Measurements from ENCODE around the gene IL1RAPL2.
A peak's percentile ranks its signal among the peaks of the same experiment; 100 is the strongest.

Gene IL1RAPL2

DNA sequence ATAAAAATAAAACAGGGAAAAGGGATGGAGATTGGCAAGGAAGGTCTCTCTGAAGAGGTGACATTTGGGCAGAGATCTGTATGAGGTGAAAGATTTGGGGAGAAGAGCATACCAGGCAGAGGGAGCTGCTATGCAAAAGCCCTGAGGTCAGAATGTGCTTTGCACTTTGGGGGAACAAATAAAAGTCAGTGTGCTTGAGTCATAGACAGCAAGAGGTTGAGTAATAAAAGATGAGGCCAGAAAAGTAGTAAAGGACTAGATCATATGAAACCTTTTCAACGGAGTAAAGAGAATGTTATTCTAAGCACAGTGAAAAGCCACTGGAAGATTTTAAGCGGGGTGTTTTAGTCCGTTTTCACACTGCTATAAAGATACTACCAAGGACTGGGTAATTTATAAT lies 731.0 kb downstream of the IL1RAPL2 start:
- no peak overlapping the region for H3K4me3 ChIP-seq (ENCODE audit: low read depth, low read length)
- in situ Hi-C loops (cut with HindIII; ENCODE audit: low sequenced_read_pairs) = loop anchor here (5.0 kb wide), 1 partner anchor 40 kb away; no protein-coding TSS in a partner anchor
- no peak for DNase-seq (ENCODE audit: low read depth)
- TF ChIP-seq CTCF (IDR thresholded peaks at IDR 0.05; ENCODE audit: low read depth, low read length, missing control alignments) = no peak

GRCh38 chrX:105299286-105299685 lies 733.3 kb downstream of the IL1RAPL2 start:
- in situ Hi-C loops (cut with HindIII; ENCODE audit: low sequenced_read_pairs) = loop anchor here (5.0 kb wide), 1 partner anchor 42 kb away; no protein-coding TSS in a partner anchor
- H3K4me3 ChIP-seq (ENCODE audit: low read depth, low read length) = no peak overlapping the region
- no peak for TF ChIP-seq CTCF (IDR thresholded peaks at IDR 0.05; ENCODE audit: low read depth, low read length, missing control alignments)
- DNase-seq (ENCODE audit: low read depth) = no peak

DNA sequence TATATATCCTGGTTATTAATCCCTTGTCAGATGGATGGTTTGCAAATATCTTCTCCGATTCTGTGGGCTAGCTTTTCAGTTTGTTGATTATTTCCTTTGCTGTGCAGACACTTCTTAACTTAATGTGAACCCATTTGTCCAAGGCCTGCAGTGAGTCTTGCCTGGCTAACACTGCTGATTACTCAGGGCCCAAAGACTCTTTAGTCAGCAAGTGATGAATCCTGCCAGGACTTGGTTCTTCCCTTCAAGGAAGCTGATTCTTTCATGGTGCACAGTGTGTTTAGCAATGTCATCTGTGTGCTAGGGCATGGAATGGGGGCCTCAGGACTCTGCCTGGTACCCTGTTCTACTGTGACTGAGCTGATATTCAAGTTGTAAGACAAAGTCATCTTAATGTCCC lies 736.2 kb downstream of the IL1RAPL2 start:
- in situ Hi-C loops (cut with HindIII; ENCODE audit: low sequenced_read_pairs) = no loop called here
- no peak for TF ChIP-seq CTCF (IDR thresholded peaks at IDR 0.05; ENCODE audit: low read depth, low read length, missing control alignments)
- DNase-seq (ENCODE audit: low read depth) = no peak
- no peak overlapping the region for H3K4me3 ChIP-seq (ENCODE audit: low read depth, low read length)

DNA sequence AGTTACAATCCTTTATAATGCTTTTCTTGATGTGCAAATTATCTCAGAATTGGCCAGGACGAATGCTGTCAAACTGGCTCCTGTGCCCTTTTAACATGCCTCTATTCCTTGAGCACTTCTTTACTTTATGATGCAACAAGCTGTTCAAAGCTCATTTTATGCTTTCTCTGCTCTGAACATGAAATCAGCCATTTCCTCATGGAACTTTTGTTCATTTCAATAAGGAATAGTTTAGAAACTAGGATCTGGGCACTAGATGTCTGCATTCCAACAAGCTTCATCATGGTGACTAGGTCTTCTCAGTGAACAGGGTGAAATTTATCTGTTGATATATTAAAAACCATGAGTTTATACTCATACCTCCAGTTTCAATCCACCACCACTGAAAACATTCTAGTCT lies 741.8 kb downstream of the IL1RAPL2 start:
- in situ Hi-C loops (cut with HindIII; ENCODE audit: low sequenced_read_pairs) = no loop called here

DNA sequence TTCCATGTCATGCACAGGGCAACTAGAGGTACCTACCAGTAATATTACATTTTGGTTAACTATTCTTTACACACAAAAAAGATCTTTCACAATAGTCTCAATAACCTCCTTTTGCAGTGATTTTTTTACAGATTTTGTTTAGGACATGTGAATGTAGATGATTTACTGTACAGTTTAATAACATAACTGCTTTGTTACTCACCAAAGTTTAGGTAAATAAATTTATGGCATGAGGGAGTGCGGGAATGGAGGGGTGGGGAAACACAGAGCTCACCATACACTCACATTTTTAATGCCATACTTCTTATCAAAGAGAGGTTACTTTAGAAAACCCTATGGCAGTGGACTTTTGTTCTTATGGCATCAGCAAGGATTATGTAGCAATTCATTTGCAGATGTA lies 747.6 kb downstream of the IL1RAPL2 start:
- no peak overlapping the region for H3K4me3 ChIP-seq (ENCODE audit: low read depth, low read length)
- in situ Hi-C loops (cut with HindIII; ENCODE audit: low sequenced_read_pairs) = no loop called here

More for the DNA sequence above, 741.8 kb downstream of the IL1RAPL2 start:
- no peak for TF ChIP-seq CTCF (IDR thresholded peaks at IDR 0.05; ENCODE audit: low read depth, low read length, missing control alignments)
- H3K4me3 ChIP-seq (ENCODE audit: low read depth, low read length) = no peak overlapping the region
- no peak for DNase-seq (ENCODE audit: low read depth)

DNA sequence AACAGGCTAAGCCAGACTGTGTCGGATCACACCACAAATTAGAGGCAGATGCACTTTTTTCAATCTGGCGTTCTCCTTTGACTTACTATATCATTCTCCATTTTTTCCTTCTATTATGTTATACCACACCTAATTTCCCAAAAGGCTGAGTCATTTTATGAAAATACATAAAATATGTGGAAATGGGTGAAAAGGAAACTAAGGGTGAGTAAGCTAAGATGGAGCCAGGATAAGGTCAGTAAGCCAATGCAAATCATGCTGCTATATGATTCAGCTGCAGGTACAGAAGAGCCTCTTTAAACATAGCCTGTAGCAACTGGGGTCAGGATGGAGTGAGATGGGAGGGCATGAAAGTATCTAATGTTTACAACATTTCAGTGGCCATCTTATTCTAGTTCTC lies 748.5 kb downstream of the IL1RAPL2 start:
- DNase-seq (ENCODE audit: low read depth) = peak; percentile 11
- in situ Hi-C loops (cut with HindIII; ENCODE audit: low sequenced_read_pairs) = no loop called here
- no peak for TF ChIP-seq CTCF (IDR thresholded peaks at IDR 0.05; ENCODE audit: low read depth, low read length, missing control alignments)
- H3K4me3 ChIP-seq (ENCODE audit: low read depth, low read length) = peak overlapping the region; percentile 5

More for the DNA sequence above, 747.6 kb downstream of the IL1RAPL2 start:
- TF ChIP-seq CTCF (IDR thresholded peaks at IDR 0.05; ENCODE audit: low read depth, low read length, missing control alignments) = no peak
- DNase-seq (ENCODE audit: low read depth) = no peak

DNA sequence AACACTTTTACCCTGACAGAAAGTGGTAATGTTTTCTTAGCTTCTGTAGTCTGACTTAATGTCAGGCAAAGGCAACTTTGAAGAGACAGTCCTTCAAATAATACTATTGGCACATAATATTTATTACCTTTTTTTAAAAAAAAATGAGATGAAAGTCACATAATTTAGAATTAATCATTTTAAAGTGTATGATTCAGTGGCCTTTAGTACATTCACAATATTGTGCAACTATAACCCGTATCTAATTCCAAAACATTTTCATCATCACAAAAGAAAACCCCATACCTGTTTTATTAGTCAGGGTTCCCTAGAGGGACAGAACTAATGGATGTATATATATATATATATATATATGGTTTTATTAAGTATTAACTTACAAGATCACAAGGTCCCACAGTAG lies 749.2 kb downstream of the IL1RAPL2 start:
- DNase-seq (ENCODE audit: low read depth) = no peak
- in situ Hi-C loops (cut with HindIII; ENCODE audit: low sequenced_read_pairs) = no loop called here
- H3K4me3 ChIP-seq (ENCODE audit: low read depth, low read length) = no peak overlapping the region
- no peak for TF ChIP-seq CTCF (IDR thresholded peaks at IDR 0.05; ENCODE audit: low read depth, low read length, missing control alignments)
